Right lobe of liver (tissue), 6 donors: Measurements from ENCODE around the gene FMN2. TPM values are rescaled to one million over a fixed set of nuclear protein-coding genes. Genes with fewer than 3 reads are reported as not detected.

Experiments
- ATAC-seq, 4 donors: fragments of 200-7000 bp; cut with Tn5 transposase; one replicate each; pipeline ENCODE4 v1.9.1; 2020; ENCODE audit warnings: mild to moderate bottlenecking in 4 of 4, moderate library complexity in 4 of 4
- DNase-seq, 3 donors: peaks; one replicate each; pipeline ENCODE4 v3.0.0-alpha.2; 2020
- H3K27ac ChIP-seq, 3 donors: fragments of 200-600 bp; one replicate each; pipeline ENCODE4 v1.8.0; 2022
- H3K27me3 ChIP-seq, 2 donors: fragments of 200-600 bp; one replicate each; pipeline ENCODE4 v1.8.0; 2022
- H3K36me3 ChIP-seq, 4 donors: fragments of 200-600 bp; sonication (generic) in 1 of 4; one replicate each; pipeline versions ENCODE4 v1.5.1 to v1.8.0; 2017 to 2022; ENCODE audit warnings: control low read depth in 1 of 4
- H3K4me1 ChIP-seq, 4 donors: fragments of 200-600 bp; sonication (generic) in 1 of 4; one replicate each; pipeline versions ENCODE4 v1.5.1 to v1.8.0; 2017 to 2022; ENCODE audit warnings: control low read depth in 1 of 4
- H3K4me3 ChIP-seq, 3 donors: fragments of 200-600 bp; one replicate each; pipeline ENCODE4 v1.8.0; 2022
- H3K9me3 ChIP-seq, 4 donors: fragments of 200-600 bp; sonication (generic) in 1 of 4; one replicate each; pipeline versions ENCODE4 v1.5.1 to v1.8.0; 2017 to 2022; ENCODE audit warnings: control low read depth in 1 of 4
- CTCF ChIP-seq, 4 donors: fragments of 200-600 bp in 3 of 4; fragments of 450-650 bp in 1 of 4; IDR thresholded peaks; one replicate each; pipeline versions ENCODE4 v1.5.1 to v1.8.0; 2016 to 2022; ENCODE audit warnings: antibody characterized with exemption in 4 of 4, mild to moderate bottlenecking in 2 of 4
- POLR2A ChIP-seq: fragments of 450-650 bp; IDR thresholded peaks from one replicate; pipeline ENCODE4 v1.6.1; 2017; ENCODE audit warnings: antibody characterized with exemption, mild to moderate bottlenecking
- WGBS: methylation state at CpG from one replicate; pipeline ENCODE4 v1.1.6; 2018; ENCODE audit warnings: low coverage, low lambda C conversion rate; ENCODE audit not compliant: insufficient coverage; ENCODE audit errors: missing lambda C conversion rate; 5-methylcytosine and 5-hydroxymethylcytosine counted together
- intact Hi-C, 2 donors: fragments of 100-400 bp; cut with DNase I; formaldehyde crosslinking; loops; one replicate each; pipeline versions ENCODE4 v1.11.2 to v1.14.1; 2022
- total RNA-seq, 6 experiments: library from RNA; depleted of rRNA in 2 of 6; stranded (reverse); fragments of >200 nt in 2 of 6; fragmentation: NEBNext Ultra II Directional in 3 of 6; extraction: Animal tissue kit (Norgen Biotek cat#: 25700) in 3 of 6; gene quantifications; one replicate each; pipeline versions ENCODE4 v1.1.0 to v1.2.4, GENCODE V29; 2016 to 2023
- donor health status: DM: no; HTN: yes; CAD: no.
- donor health status: DM: no; HTN: no; CAD: no.
- donor health status: DM: no; HTN: no; CAD: no.
- donor health status: DM: no; HTN: yes; CAD: no.
- donor health status: DM: no; HTN: yes; CAD: no.

FMN2 gene
- total RNA-seq, 6 experiments from 2014 or later, result 0.12 TPM; not detected in 5

DNA sequence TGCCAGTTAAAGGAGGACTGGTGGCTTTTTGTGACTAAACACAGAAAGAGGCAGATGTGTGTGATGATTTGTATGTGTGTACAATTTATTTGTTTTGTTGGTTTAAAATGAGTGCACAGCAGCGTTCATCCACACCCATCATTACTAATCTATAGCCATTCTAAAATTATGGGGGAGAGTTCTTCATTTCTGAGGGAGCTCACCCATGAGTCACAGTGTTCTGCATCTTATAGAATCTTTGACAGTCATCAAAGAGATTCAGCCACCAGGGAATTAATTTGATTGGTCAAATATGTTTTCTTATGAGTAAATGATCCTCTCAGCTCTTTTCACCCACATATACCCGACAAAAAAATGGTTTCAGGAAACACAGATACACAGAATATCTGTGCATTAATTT, 372.4 kb downstream of the FMN2 start:
- no peaks in the 10 kb centered on the region for H3K36me3 ChIP-seq
- intact Hi-C loops, result no loop called here
- no peaks in the 10 kb centered on the region for H3K4me1 ChIP-seq
- no peaks in the 10 kb centered on the region for H3K9me3 ChIP-seq
- WGBS, result 76% methylated on average over 2 of the region's 2 CpGs
- ATAC-seq (no peak), DNase-seq (no peak)
- H3K27me3 ChIP-seq, result no peaks in the 10 kb centered on the region
- H3K27ac ChIP-seq, result no peak overlapping the region
- no peak overlapping the region for H3K4me3 ChIP-seq
- TF ChIP-seq CTCF (IDR thresholded peaks at IDR 0.05) (no peak), POLR2A (no peak)

- DNase-seq (no peak), ATAC-seq (peak in 2 of 4 donors; percentile 16 to 22)
- Histone ChIP-seq H3K27ac (no peak overlapping the region), H3K9me3 (no peaks in the 10 kb centered on the region), H3K4me1 (no peaks in the 10 kb centered on the region), H3K36me3 (no peaks in the 10 kb centered on the region), H3K27me3 (no peaks in the 10 kb centered on the region), H3K4me3 (no peak overlapping the region)
- TF ChIP-seq CTCF (IDR thresholded peaks at IDR 0.05), result no peak
- TF ChIP-seq POLR2A, result no peak
- intact Hi-C loops, result no loop called here
- 27% methylated on average over 6 of the region's 6 CpGs for WGBS
Observed at GRCh38 chr1:240465531-240465940, 373.9 kb downstream of the FMN2 start.

- no peaks in the 10 kb centered on the region for H3K36me3 ChIP-seq
- H3K4me3 ChIP-seq, result no peak overlapping the region
- DNase-seq (no peak), ATAC-seq (no peak)
- no peaks in the 10 kb centered on the region for H3K9me3 ChIP-seq
- TF ChIP-seq POLR2A, result no peak
- no peak for TF ChIP-seq CTCF (IDR thresholded peaks at IDR 0.05)
- 78% methylated on average over 4 of the region's 4 CpGs for WGBS
- no peak overlapping the region for H3K27ac ChIP-seq
- intact Hi-C loops, result no loop called here
- no peaks in the 10 kb centered on the region for H3K27me3 ChIP-seq
- no peaks in the 10 kb centered on the region for H3K4me1 ChIP-seq
Observed at GRCh38 chr1:240466509-240466908, 374.8 kb downstream of the FMN2 start.

DNA sequence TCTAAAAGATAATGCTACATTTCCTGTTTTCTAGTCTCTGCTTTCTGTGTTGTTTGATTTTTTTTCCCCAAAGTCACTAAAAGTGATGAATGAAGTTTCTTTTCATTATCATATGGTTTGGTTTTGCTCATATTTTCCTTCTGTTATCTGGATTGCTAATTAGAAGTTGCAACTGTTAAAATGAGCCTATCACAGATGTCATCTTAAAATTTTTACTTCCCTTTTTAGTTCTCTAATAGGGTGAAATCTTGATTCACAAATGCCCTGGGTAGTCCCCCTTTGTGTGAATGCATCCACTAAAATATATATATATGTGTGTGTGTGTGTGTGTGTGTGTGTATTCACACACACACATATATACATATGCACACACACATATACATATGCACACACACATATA, 376.2 kb downstream of the FMN2 start:
- Histone ChIP-seq H3K27me3 (no peaks in the 10 kb centered on the region), H3K36me3 (no peaks in the 10 kb centered on the region), H3K4me3 (no peak overlapping the region), H3K27ac (no peak overlapping the region), H3K9me3 (no peaks in the 10 kb centered on the region), H3K4me1 (no peaks in the 10 kb centered on the region)
- DNase-seq (no peak), ATAC-seq (no peak)
- TF ChIP-seq POLR2A, result no peak
- TF ChIP-seq CTCF (IDR thresholded peaks at IDR 0.05), result no peak
- intact Hi-C loops, result no loop called here

DNA sequence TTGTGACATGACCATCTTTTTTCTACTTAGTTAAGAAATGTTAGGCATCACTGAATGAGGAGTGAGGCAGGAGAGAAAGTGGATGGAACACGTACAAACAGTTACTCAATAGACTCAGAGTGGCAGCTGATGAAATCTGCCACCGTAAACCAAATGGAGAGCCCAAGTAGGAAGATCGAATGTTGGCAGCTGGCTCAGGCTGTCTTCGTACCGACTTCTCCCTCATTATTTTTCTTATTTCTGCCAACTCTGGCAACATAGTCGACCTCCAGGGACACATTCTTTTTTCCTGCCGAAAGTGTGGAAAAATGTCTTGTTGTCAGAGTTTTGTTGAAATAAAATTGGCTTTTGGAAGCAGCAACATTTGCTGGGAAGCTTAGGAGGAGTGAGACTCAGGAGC, 377.0 kb downstream of the FMN2 start:
- Histone ChIP-seq H3K36me3 (no peaks in the 10 kb centered on the region), H3K9me3 (no peaks in the 10 kb centered on the region), H3K27ac (no peak overlapping the region), H3K4me3 (no peak overlapping the region), H3K4me1 (peaks cover 0 to 2% (median 0%) of the 10 kb centered on the region in 4 donors), H3K27me3 (no peaks in the 10 kb centered on the region)
- peak in 1 of 3 donors; percentile 54 for DNase-seq
- intact Hi-C loops, result no loop called here
- WGBS, result 30% methylated on average over 7 of the region's 7 CpGs
- ATAC-seq, result peak; percentile 51 to 96 (median 73)
- TF ChIP-seq POLR2A (no peak), CTCF (IDR thresholded peaks at IDR 0.05) (no peak)
